HG02678 (cell line): ENCODE data around the gene SRPK1.

ENCODE experiments used
- ATAC-seq: cut with Tn5 transposase; IDR thresholded peaks from one replicate; pipeline ENCODE4 v1.9.1; 2021; ENCODE audit warnings: mild to moderate bottlenecking, moderate library complexity; ENCODE audit not compliant: unreplicated experiment

SRPK1 gene

GRCh38 chr6:35829306-35829705 is 91.6 kb downstream of the SRPK1 start:
- ATAC-seq: no peak

GRCh38 chr6:35824552-35825192 is 96.2 kb downstream of the SRPK1 start:
- no peak for ATAC-seq

- no peak for ATAC-seq
Observed at GRCh38 chr6:35823601-35824000, 97.3 kb downstream of the SRPK1 start.

DNA sequence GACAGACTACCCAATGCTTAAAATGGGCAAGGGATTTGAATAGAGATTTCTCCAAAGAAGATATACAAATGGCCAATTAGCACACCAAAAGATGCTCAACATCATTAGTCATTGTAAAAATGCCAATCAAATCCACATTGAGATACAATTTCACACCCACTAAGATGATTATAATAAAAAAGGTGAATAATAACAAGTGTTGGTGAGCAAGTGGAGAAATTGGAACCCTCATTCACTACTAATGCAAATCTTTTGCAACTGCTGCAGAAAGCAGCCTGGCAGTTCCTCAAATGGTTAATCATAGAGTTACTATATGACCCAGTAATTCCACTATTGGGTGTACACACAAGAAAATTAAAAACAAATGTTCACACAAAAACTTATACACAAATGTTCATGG is 103.4 kb downstream of the SRPK1 start:
- no peak for ATAC-seq

DNA sequence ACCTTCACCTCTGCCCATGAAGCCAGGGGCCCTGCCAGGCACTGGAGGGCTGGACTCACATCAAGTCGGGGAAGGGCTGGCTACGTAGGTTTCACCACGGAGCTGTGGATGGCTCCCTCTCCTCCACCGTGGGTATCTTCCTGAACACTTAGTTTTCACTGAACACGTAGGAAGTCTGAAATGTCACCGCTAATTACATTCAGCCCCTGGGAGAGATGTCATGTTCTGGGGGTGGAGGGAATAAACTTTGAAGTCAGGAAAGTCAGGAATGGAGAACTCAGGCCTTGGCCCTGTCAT is 109.3 kb downstream of the SRPK1 start:
- ATAC-seq: no peak

- ATAC-seq: no peak
Observed at GRCh38 chr6:35810971-35811698, 109.8 kb downstream of the SRPK1 start.

- ATAC-seq: no peak
Observed at GRCh38 chr6:35809809-35810208, 111.1 kb downstream of the SRPK1 start.

DNA sequence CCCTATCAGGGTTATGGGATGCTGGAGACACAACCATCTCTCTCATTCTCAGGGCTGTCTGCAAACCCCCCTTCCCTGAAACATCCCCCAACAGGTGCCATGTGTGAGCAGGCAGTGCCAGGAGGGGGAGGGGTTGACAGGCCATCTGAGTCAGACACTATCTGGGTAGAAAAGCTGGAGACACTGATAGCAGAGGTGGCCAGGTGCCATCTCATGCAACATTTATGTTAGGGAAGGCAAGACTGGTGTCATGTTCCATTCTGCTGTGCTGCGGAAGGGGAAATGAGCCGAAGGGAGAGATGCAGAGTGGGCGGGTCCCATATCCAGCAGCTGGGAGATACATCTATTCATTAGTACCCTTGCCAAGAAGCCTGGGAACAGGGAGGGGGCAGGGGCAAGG is 112.2 kb downstream of the SRPK1 start:
- ATAC-seq: no peak

GRCh38 chr6:35804996-35805736 is 115.7 kb downstream of the SRPK1 start, which contains the start of gene LHFPL5:
Gene LHFPL5 (plus strand): TSS chr6:35805352. CDS start chr6:35805671, 319 bp downstream.
- no peak for ATAC-seq

GRCh38 chr6:35801148-35801547 is 119.8 kb downstream of the SRPK1 start:
- no peak for ATAC-seq

- ATAC-seq: no peak
Observed at GRCh38 chr6:35798706-35799105, 122.2 kb downstream of the SRPK1 start.

GRCh38 chr6:35797837-35798526 is 122.9 kb downstream of the SRPK1 start:
- ATAC-seq: no peak

DNA sequence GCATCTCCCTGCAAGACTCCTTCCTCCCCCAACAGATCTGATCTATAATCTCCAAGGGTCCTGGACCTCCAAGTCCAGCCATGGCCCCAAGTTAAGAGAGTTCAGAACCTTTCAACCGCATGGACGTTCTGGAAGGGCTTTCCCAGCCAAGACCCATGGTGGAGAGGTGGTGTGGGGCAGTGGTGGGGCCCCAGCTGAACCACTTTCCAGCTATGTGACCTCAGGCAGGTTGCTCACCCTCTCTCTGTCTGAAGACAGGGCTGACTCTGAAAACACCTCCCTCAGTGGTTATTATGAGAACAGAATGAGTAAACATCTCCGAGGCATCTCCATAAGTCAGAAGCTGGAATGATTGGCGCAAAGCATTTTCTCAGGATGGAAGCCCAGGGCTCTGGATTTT is 124.7 kb downstream of the SRPK1 start:
- no peak for ATAC-seq

- no peak for ATAC-seq
Observed at GRCh38 chr6:35795453-35796071, 125.3 kb downstream of the SRPK1 start.

GRCh38 chr6:35794536-35795452 is 126.1 kb downstream of the SRPK1 start:
- ATAC-seq: no peak

DNA sequence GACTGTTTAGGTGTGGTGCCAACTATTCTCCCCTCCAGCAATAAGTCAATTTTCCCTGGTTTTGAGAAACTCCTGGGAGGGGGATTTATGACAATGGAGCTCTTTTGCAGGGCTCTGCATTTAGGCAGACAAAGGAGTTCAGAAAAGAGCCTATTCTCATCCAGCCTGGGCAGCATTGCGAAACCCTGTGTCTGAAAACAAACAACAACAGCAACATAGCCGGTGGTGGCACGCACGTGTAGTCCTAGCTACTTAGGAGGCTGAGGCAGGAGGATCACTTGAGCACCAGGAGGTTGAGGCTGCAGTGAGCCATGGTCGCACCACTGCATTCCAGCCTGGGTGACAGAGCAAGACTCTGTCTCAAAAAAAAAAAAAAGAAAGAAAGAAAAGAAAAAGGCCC is 130.2 kb downstream of the SRPK1 start:
- no peak for ATAC-seq

GRCh38 chr6:35788423-35788982 is 132.4 kb downstream of the SRPK1 start:
- no peak for ATAC-seq

DNA sequence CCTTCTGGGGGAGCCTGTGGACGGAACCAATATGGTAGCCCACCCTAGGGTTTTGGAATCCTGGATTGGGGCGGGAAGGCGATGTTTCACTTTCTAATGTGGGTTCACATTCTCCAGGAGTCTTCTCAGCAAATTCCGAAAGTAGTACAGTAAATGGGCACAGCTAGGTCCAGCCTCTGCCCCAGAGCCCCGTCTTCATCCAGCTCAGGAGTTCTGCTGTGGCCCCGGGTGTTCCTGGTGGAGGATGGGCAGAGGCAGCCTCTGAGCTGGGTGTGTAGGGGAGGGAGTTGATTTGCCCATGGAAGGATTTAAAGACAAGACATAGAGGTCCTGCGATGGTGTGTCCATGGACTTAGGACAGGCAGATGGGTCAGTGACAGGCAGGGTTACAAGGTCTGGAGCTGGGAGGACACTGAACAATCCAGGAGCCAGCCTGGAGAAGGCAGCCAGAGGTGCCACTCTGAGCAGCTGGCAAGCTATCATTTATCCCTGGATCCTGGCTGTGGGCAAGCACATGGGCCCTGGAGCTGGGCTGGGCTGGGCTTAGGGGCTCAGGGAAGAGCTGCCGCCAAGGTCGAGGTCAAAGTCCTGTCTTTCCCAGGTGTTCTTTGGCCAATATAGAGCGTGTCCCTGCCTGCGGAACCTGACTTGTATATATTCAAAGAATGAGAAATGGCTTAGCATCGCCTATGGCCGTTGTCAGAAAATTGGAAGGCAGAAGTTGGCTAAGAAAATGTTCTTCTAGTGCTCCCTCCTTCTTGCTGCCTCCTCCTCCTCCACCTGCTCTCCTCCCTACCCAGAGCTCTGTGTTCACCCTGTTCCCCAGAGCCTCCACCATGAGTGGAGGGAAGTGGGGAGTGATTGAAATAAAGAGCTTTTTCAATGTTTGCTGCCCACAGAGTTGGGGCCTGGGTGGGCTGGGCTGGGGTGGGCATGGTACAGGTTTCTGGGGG is 133.4 kb downstream of the SRPK1 start:
- no peak for ATAC-seq

GRCh38 chr6:35786810-35787209 is 134.1 kb downstream of the SRPK1 start:
- ATAC-seq: no peak
